Mammary epithelial cell (primary cell): ENCODE results near the gene COLGALT1.

Experiments used
- CTCF ChIP-seq, 2 donors: IDR thresholded peaks in 1 of 2; conservative IDR thresholded peaks in 1 of 2; 2 replicates each; pipeline ENCODE4 v1.5.1; 2011 to 2012; ENCODE audit warnings: inconsistent platforms in 2 of 2, low read length in 2 of 2, mild to moderate bottlenecking in 2 of 2, control low read depth in 1 of 2, low read depth in 1 of 2; ENCODE audit not compliant: insufficient read depth in 1 of 2; ENCODE audit errors: extremely low read depth in 1 of 2
- EZH2 ChIP-seq: IDR thresholded peaks from 2 replicates; pipeline ENCODE4 v1.6.1; 2012; ENCODE audit warnings: low read length, inconsistent platforms, borderline replicate concordance

- no peak for TF ChIP-seq CTCF (conservative IDR thresholded peaks at IDR 0.05 in 1 of 2, IDR thresholded peaks at IDR 0.05 in 1 of 2; ENCODE audit: extremely low read depth in 1 of 2, insufficient read depth in 1 of 2, low read depth in 1 of 2, low read length in 2 of 2)
- no peak for TF ChIP-seq EZH2
These were observed 56.2 kb downstream of the COLGALT1 start for GRCh38 chr19:17611462-17612244.
